GM12878 (cell line): ENCODE data around the gene GNLY. TPM values are rescaled to one million over a fixed set of nuclear protein-coding genes. Genes with fewer than 3 reads are reported as not detected.

Experiments
- EED ChIP-seq: sonication (generic); IDR thresholded peaks from 2 replicates; pipeline ENCODE4 v1.6.1; 2016; ENCODE audit warnings: antibody characterized with exemption, low read depth
- ESRRA ChIP-seq: IDR thresholded peaks from 2 replicates; pipeline ENCODE4 v1.6.1; 2012; ENCODE audit warnings: mild to moderate bottlenecking, low read length, improper control_type of control experiment
- IKZF1 ChIP-seq: fragments of 450-650 bp; conservative IDR thresholded peaks from 2 replicates; pipeline ENCODE4 v1.6.1; 2017; ENCODE audit warnings: antibody characterized with exemption, mild to moderate bottlenecking
- IRF4 ChIP-seq: IDR thresholded peaks from 2 replicates; pipeline ENCODE4 v1.6.1; 2011; ENCODE audit warnings: low read depth, low read length
- POU2F2 ChIP-seq: IDR thresholded peaks from 3 replicates; pipeline ENCODE4 v1.6.1; 2011; ENCODE audit warnings: low read depth, mild to moderate bottlenecking, low read length, borderline replicate concordance
- WRNIP1 ChIP-seq: IDR thresholded peaks from 2 replicates; pipeline ENCODE4 v1.6.1; 2011; ENCODE audit warnings: low read depth, low read length, improper control_type of control experiment, borderline replicate concordance
- polyA plus RNA-seq, 11 experiments: library from polyadenylated mRNA; depleted of rRNA in 4 of 11; unstranded in 6 of 11; stranded (reverse) in 5 of 11; fragments of >200 nt; fragmentation: Nextera tagmentation in 4 of 11; fragmentation: Illumina TruSeq in 1 of 11; extraction: Ambion mirVana in 4 of 11; extraction: Trizol in 1 of 11; gene quantifications; 1 replicate in 1 of 11; 2 replicates in 10 of 11; pipeline versions ENCODE4 v1.2.1 to v1.2.3, GENCODE V29; 2011 to 2016; ENCODE audit warnings: inconsistent platforms in 2 of 11, missing spikeins in 2 of 11, low read depth in 1 of 11
- total RNA-seq, 4 experiments: library from RNA; depleted of rRNA in 3 of 4; stranded (reverse); fragments of >200 nt in 3 of 4; fragmentation: Illumina TruSeq in 1 of 4; extraction: Trizol in 1 of 4; gene quantifications; 2 replicates each; pipeline versions ENCODE4 v1.2.1 to v1.2.3, GENCODE V29; 2013 to 2021
- TF ChIP-seq, protein P1 (sequence below): fragments of 450-650 bp; IDR thresholded peaks from 2 replicates; pipeline ENCODE4 v1.6.1; 2017; ENCODE audit warnings: low read depth, mild to moderate bottlenecking, moderate library complexity
- TF ChIP-seq, protein P2 (sequence below), 3 experiments: IDR thresholded peaks in 2 of 3; conservative IDR thresholded peaks in 1 of 3; 2 replicates each; pipeline ENCODE4 v1.5.1; 2011; ENCODE audit warnings: low read depth in 3 of 3, low read length in 3 of 3, mild to moderate bottlenecking in 3 of 3, control low read depth in 2 of 3, moderate library complexity in 2 of 3, inconsistent platforms in 1 of 3, mixed read lengths in 1 of 3; ENCODE audit not compliant: control insufficient read depth in 2 of 3, insufficient read depth in 1 of 3; ENCODE audit errors: extremely low read depth in 1 of 3
- TF ChIP-seq, protein P3 (sequence below): fragments of 450-650 bp; IDR thresholded peaks from 2 replicates; pipeline ENCODE4 v1.6.1; 2018; ENCODE audit warnings: borderline replicate concordance, mild to moderate bottlenecking; ENCODE audit not compliant: partially characterized antibody

The GNLY gene
- total and polyA plus RNA-seq, 10 of the 15 experiments (the other 5 are each of a cell fraction or from before 2014, with no cell fraction given): 0.18 to 0.42 TPM; not detected in 8

DNA sequence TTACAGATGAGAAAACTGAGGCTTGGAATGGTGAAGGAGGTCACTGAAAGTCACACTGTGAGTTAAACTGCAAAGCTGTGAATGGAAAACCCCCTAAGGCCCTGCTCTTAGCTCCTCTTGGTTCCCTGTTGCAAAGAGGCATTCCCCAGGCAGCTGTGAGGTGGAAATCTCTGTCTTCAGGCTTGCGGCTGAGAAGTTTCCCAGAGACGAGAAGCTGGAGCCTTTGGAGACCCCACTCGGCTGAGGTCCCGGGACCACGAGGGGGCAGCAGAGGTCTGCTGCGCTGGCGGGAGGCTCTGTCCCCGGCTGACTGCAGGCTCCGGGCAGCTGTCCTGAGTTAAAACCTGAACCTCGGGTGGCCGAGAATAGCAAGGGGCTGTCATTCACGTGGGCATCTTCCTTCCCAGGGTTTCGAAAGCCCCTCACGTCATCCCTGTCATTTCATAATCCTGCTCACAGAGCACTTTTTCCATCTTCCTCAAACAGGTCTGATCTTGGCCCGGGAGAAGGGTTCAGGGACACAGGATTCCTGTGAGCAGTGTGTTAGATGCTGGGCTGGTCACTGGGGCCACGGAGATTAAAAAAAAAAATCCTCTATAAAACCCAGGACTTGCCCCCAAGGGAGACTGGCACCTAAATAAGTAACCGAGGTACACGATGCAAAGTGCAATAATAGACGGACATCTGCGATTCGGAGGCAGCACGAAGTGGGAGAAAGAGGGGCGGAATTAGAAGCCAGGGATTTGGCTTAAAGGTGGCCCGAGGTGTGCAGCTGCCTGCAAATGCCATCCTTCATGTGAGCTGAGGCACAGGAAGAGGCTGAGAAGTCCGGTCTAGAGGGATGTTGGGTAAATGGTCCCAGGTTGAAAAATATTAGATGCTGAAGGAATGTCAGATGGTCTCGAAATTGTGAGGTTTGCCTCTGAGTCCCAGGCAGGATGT is 35.0 kb downstream of the GNLY start (continued):
- peak; percentile 81; the same call in 1 of the 2 replicates for TF ChIP-seq ESRRA
- peak; percentile 77 for TF ChIP-seq IKZF1
- TF ChIP-seq, protein P1, sequence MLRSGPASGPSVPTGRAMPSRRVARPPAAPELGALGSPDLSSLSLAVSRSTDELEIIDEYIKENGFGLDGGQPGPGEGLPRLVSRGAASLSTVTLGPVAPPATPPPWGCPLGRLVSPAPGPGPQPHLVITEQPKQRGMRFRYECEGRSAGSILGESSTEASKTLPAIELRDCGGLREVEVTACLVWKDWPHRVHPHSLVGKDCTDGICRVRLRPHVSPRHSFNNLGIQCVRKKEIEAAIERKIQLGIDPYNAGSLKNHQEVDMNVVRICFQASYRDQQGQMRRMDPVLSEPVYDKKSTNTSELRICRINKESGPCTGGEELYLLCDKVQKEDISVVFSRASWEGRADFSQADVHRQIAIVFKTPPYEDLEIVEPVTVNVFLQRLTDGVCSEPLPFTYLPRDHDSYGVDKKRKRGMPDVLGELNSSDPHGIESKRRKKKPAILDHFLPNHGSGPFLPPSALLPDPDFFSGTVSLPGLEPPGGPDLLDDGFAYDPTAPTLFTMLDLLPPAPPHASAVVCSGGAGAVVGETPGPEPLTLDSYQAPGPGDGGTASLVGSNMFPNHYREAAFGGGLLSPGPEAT: peak; percentile 66; the same call in 1 of the 2 replicates
- TF ChIP-seq EED: peak; percentile 49; the same call in 1 of the 2 replicates
- TF ChIP-seq, protein P2, sequence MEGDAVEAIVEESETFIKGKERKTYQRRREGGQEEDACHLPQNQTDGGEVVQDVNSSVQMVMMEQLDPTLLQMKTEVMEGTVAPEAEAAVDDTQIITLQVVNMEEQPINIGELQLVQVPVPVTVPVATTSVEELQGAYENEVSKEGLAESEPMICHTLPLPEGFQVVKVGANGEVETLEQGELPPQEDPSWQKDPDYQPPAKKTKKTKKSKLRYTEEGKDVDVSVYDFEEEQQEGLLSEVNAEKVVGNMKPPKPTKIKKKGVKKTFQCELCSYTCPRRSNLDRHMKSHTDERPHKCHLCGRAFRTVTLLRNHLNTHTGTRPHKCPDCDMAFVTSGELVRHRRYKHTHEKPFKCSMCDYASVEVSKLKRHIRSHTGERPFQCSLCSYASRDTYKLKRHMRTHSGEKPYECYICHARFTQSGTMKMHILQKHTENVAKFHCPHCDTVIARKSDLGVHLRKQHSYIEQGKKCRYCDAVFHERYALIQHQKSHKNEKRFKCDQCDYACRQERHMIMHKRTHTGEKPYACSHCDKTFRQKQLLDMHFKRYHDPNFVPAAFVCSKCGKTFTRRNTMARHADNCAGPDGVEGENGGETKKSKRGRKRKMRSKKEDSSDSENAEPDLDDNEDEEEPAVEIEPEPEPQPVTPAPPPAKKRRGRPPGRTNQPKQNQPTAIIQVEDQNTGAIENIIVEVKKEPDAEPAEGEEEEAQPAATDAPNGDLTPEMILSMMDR (IDR thresholded peaks at IDR 0.05 in 2 of 3, conservative IDR thresholded peaks at IDR 0.05 in 1 of 3; ENCODE audit: control insufficient read depth in 2 of 3, extremely low read depth in 1 of 3, insufficient read depth in 1 of 3, low read depth in 3 of 3, low read length in 3 of 3): peak; percentile 96 to 99 (median 99); a peak in 5 of 6 replicates
- TF ChIP-seq IRF4: peak; percentile 66; the same call in 1 of the 2 replicates
- TF ChIP-seq, protein P3, sequence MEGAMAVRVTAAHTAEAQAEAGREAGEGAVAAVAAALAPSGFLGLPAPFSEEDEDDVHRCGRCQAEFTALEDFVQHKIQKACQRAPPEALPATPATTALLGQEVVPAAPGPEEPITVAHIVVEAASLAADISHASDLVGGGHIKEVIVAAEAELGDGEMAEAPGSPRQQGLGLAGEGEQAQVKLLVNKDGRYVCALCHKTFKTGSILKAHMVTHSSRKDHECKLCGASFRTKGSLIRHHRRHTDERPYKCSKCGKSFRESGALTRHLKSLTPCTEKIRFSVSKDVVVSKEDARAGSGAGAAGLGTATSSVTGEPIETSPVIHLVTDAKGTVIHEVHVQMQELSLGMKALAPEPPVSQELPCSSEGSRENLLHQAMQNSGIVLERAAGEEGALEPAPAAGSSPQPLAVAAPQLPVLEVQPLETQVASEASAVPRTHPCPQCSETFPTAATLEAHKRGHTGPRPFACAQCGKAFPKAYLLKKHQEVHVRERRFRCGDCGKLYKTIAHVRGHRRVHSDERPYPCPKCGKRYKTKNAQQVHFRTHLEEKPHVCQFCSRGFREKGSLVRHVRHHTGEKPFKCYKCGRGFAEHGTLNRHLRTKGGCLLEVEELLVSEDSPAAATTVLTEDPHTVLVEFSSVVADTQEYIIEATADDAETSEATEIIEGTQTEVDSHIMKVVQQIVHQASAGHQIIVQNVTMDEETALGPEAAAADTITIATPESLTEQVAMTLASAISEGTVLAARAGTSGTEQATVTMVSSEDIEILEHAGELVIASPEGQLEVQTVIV: no peak
- no peak for TF ChIP-seq WRNIP1
- TF ChIP-seq POU2F2: peak; percentile 22; the same call in 1 of the 3 replicates
